ENCODE data around the gene KDM2B. TPM values are rescaled to one million over a fixed set of nuclear protein-coding genes. Genes with fewer than 3 reads are reported as not detected.
A peak's percentile ranks its signal among the peaks of the same experiment; 100 is the strongest.
"Not testable (repeated sequence)": the region's sequence is repeated elsewhere in the genome, so short reads cannot be mapped to it uniquely, and the experiment has no call there.

The KDM2B gene
- total RNA-seq, 1 donor from 2014 or later: 26.1 TPM

DNA sequence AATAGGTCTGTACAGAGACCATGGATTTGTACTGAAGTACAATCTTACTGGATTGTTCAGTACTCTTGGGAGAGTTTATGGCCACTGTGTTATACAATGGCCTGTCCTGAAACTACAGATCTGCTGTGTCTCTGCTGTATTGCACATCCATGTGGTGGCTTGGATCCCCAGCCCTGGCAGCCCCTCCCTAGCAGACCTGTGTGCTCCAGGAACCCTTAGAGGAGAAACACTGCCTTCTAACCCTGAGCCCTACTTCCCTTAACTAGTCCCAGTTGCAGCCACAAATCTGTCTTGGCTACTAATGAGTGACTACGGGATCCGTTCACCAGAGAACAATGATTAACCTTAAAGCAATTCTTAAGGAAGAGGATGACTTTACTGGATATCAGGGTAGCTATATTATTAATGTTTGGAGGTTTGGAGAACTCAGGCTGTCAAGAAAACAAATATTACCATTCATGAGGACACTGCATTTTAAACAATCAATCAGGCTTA lies 153.2 kb downstream of the KDM2B start:
- no peak for DNase-seq

GRCh38 chr12:121424624-121424975 lies 156.2 kb downstream of the KDM2B start:
- no peak for DNase-seq

DNA sequence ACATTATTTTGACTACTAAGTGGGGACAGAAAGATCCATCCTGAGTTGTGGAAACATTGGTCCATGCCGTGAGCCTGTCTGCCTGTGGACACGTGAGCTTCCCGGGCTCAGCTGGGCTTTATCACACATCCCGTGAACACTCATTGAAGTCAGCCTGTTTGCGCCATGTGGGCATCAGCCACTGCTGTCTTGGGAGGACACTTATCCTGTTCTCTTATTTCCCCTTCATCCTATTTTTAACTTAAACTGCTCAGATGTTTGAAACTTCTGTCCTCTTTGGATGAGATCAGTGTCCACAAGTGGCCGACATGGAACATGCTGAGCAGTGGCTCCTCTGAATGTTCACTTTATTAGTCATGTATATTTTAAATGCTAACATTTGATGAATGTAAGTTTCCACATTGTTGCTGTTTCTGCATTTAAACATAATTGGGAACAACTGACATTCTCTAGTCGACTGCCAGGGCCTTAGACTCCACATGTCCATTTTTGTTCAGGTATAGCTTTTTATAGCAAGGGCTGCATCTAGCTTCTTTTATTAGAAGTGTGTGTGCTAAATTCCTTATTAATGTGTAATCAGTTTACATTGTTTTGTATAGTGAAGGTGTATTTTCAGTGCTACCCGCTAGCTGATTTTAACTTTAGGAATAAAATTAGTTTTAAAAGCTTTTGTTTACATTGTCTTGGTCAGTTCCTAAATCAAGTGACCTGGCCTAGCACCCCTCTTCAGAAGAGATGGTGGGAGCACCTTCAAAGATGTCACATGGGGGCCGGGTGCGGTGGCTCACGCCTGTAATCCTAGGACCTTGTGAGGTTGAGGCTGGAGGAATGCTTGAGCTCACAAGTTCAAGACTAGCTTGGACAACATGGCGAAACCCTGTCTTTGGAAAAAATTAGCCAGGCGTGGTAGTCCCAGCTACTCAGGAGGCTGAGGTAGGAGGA lies 156.9 kb downstream of the KDM2B start:
- no peak for DNase-seq

DNA sequence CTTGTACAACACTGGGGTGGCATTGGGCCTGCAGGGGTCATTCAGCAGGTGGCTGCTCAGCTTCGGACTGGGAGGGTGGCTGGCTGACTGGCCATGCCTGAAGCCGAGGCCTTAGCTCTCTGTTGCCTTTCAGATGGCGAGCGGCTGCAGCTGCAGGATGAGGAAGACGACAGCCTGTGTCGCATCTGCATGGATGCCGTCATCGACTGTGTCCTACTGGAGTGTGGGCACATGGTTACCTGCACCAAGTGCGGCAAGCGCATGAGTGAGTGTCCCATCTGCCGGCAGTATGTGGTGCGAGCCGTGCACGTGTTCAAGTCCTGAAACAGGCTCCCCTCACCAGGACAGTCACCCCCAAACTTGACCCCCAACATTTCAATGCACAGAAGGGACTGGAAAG lies 157.6 kb downstream of the KDM2B start:
- no peak for DNase-seq

GRCh38 chr12:121420109-121420508 lies 160.7 kb downstream of the KDM2B start:
- DNase-seq: no peak

- DNase-seq: no peak
Measured at GRCh38 chr12:121417847-121418246, 163.0 kb downstream of the KDM2B start.

GRCh38 chr12:121413917-121414316 lies 166.9 kb downstream of the KDM2B start:
- no peak for DNase-seq

DNA sequence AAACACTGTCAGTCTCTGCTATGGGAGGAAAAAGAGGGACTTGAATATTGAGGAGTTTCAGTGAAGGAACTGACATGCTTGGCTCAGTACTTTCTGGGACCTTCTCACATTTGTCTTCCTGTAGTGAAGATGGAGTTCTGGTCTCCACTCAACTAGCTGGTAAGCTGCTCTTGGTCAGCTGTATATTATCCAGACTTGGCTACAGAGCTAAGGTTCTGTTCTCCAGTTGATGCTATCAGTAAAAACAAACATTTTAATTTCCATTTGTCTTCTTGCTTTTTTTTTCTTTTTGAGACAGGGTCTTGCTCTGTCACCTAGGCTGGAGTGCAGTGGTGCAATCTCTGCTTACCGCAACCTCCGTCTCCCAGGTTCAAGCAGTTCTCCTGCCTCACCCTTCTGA lies 175.6 kb downstream of the KDM2B start:
- DNase-seq: no peak

- DNase-seq: no peak
Measured at GRCh38 chr12:121404734-121405133, 176.1 kb downstream of the KDM2B start.

DNA sequence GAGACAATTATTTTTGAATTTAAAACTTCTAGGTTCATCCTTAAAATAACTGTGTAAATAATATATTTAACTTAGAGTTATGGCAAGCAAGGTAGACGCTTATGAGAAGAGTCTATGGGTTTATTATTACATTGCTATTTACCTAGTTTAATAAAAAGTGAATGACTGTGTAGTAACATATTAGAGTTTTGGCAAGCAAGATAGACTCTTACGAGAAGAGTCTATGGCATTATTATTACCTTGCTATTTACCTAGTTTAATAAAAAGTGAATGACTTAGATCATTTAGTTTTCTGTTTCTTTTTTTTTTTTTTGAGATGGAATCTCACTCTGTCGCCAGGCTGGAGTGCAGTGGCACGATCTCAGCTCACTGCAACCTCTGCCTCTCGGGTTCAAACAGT lies 177.1 kb downstream of the KDM2B start:
- DNase-seq: no peak

GRCh38 chr12:121400332-121401139 lies 180.3 kb downstream of the KDM2B start:
- DNase-seq: peak; percentile 13

GRCh38 chr12:121399391-121400331 lies 181.2 kb downstream of the KDM2B start, which contains the start of gene RNF34:
RNF34 (plus strand) TSS chr12:121400118; CDS start chr12:121400213, 95 bp downstream.
- peak; percentile 96 for DNase-seq

GRCh38 chr12:121398355-121398754 lies 182.5 kb downstream of the KDM2B start:
- DNase-seq: no peak

DNA sequence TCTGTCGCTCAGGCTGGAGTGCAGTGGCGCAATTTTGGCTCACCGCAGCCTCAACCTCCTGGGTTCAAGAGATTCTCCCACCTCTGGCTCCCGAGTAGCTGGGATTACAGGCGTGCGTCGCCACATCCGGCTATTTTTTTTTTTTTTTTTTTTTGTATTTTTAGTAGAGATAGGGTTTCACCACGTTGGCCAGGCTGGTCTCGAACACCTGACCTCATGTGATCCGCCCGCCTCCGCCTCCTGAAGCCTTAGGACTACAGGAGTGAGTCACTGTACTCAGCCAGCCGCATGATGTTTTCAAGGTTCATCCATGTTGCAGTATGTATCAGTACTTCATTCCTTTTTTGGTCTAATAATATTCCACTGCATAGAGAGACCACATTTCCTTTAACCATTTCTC lies 183.3 kb downstream of the KDM2B start:
- DNase-seq: no peak

- DNase-seq: no peak
Measured at GRCh38 chr12:121392325-121392716, 188.5 kb downstream of the KDM2B start.

DNA sequence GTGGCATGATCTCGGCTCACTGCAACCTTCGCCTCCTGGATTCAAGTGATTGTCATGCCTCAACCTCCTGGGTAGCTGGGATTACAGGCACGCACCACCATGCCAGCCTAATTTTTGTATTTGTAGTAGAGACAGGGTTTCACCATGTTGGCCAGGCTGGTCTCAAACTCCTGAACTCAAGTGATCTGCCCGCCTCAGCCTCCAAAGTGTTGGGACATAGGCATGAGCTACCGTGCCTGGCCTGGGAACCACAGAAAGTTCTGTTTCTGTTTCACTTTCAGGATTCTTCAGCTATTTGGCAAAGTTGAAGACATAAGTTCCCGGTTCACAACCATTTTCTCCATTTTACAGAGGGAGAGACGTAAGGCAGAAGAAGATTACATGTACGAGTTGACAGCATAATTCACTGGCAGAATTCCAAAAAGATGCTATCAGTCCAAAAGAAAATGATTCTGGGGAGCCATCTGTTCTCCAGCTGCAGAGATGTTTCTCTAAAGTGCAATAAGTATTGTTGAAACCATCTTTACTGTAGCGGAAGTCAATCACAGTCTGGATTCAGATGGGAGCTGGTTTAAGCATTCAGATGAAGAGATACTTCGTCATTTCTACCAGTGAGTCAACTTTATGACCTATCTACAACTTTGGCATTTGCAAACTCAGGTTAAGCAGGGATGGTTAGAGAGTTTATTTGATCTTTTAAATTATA lies 189.1 kb downstream of the KDM2B start:
- peak; percentile 88 for DNase-seq

DNA sequence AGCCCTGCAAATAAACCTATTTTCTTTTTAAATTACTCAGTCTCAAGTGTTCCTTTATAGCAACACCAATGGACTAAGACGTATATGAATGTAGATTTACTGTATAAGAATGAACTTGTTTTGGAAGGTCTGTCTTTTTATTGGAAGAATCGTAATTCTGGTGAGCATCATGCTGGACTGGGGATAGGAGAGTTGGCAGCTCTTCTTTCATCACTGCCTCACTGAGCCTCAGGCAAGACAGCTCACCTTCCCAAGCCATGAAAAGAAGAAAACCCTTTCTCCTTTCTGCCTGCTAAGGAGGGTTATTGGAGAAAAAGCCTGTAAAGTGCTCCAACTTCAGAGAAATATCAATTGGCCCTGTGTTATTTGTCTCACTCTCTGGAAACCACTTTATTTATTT lies 190.0 kb downstream of the KDM2B start:
- DNase-seq: no peak

- DNase-seq: no peak
Measured at GRCh38 chr12:121388421-121388981, 192.3 kb downstream of the KDM2B start.

DNA sequence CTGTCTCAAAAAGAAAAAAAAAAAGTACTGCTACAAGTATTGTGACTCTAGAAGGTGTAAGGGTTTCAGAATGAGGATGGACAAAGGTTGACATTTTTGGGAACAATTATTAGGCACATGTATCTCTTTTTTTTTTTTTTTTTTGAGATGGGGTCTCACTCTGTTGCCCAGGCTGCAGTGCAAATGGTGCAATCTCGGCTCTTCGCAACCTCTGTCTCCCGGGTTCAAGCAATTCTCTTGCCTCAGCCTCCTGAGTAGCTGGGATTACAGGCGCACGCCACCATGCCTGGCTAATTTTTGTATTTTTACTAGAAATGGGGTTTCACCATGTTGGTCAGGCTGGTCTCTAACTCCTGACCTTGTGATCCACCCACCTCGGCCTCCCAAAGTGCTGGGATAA lies 195.9 kb downstream of the KDM2B start:
- DNase-seq: not testable (repeated sequence)

DNA sequence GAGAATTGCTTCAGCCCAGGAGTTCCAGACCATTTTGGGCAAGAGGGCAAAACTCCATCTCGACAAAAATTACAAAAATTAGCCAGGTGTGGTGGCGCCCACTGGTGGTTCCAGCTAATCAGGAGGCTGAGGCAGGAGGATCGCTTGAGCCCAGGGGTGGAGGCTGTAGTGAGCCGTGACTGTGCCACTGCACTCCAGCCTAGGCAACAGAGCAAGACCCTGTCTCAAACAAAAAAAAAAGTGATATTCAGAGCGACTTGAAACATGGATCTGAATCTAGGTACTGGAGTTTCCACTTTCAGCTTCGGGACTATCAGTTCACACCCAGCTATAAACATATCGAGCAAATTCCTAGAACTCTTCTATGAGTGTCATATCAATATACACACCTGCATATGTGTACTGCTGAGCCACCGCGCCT lies 197.2 kb downstream of the KDM2B start:
- no peak for DNase-seq

GRCh38 chr12:121379945-121380344 lies 200.9 kb downstream of the KDM2B start:
- DNase-seq: no peak
